Activated T-cell treated with anti-CD3 and anti-CD28 coated beads, Interleukin-2, amount 50 U/mL, for 4 hours (primary cell): ENCODE data around the gene FBRSL1. TPM values are rescaled to one million over a fixed set of nuclear protein-coding genes. Genes with fewer than 3 reads are reported as not detected.

Source experiments
- ATAC-seq, 2 donors: fragments of 200-7000 bp; cut with Tn5 transposase; one replicate each; pipeline ENCODE4 v1.10.0; 2021
- DNase-seq: peaks from one replicate; pipeline ENCODE4 v3.0.0-alpha.2; 2020
- H3K27me3 Mint-ChIP-seq: one replicate; pipeline ENCODE4 v1.8.0; 2021; ENCODE audit warnings: low read depth, mixed read lengths
- H3K36me3 Mint-ChIP-seq: one replicate; pipeline ENCODE4 v1.8.0; 2022; ENCODE audit warnings: mixed read lengths; ENCODE audit not compliant: insufficient read depth
- H3K4me1 Mint-ChIP-seq: one replicate; pipeline ENCODE4 v1.8.0; 2021; ENCODE audit warnings: low read depth, mixed read lengths
- H3K4me3 Mint-ChIP-seq: one replicate; pipeline ENCODE4 v1.8.0; 2021; ENCODE audit warnings: mild to moderate bottlenecking, moderate library complexity, mixed read lengths
- H3K9me3 Mint-ChIP-seq: one replicate; pipeline ENCODE4 v1.8.0; 2021; ENCODE audit warnings: mixed read lengths
- total RNA-seq, 3 donors: library from RNA; stranded (reverse); gene quantifications; one replicate each; pipeline ENCODE4 v1.2.1, GENCODE V29; 2021

The FBRSL1 gene
- total RNA-seq, 3 donors from 2014 or later, result 95.8 to 112 (median 104) TPM

- DNase-seq, result no peak
- Mint-ChIP-seq H3K9me3 (no peaks in the 10 kb centered on the region), H3K4me1 (peaks cover 5% of the 10 kb centered on the region), H3K27me3 (no peaks in the 10 kb centered on the region), H3K4me3 (no peak overlapping the region), H3K36me3 (no peaks in the 10 kb centered on the region)
- ATAC-seq, result peak in 1 of 2 donors; percentile 32
Observed at GRCh38 chr12:132543298-132544079, 53.5 kb downstream of the FBRSL1 start.

DNA sequence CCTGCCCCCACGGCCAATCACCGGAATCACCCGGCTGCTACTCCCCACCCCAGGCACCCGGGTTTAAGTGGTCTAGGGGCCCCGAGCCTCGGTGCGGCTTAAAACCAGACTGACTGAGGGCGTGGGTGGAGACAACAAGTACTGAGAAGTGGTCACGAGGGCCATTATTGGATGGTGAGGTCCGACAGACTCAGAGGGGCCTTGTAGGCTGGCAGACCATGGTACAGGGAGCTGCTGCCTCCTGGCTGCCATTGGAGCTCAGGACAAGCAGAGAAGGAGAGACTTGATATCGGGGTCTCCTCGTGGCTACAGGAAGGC, 54.1 kb downstream of the FBRSL1 start:
- Mint-ChIP-seq H3K36me3 (no peaks in the 10 kb centered on the region), H3K27me3 (no peaks in the 10 kb centered on the region), H3K9me3 (no peaks in the 10 kb centered on the region), H3K4me1 (peaks cover 5% of the 10 kb centered on the region), H3K4me3 (no peak overlapping the region)
- ATAC-seq (no peak), DNase-seq (no peak)

- DNase-seq (no peak), ATAC-seq (no peak)
- Mint-ChIP-seq H3K4me3 (no peak overlapping the region), H3K27me3 (no peaks in the 10 kb centered on the region), H3K9me3 (no peaks in the 10 kb centered on the region), H3K36me3 (no peaks in the 10 kb centered on the region), H3K4me1 (peaks cover 5% of the 10 kb centered on the region)
Observed at GRCh38 chr12:132544498-132544897, 54.5 kb downstream of the FBRSL1 start.

GRCh38 chr12:132545164-132545953, 55.4 kb downstream of the FBRSL1 start:
- no peak overlapping the region for H3K4me3 Mint-ChIP-seq
- H3K36me3 Mint-ChIP-seq, result no peaks in the 10 kb centered on the region
- H3K9me3 Mint-ChIP-seq, result no peaks in the 10 kb centered on the region
- H3K4me1 Mint-ChIP-seq, result peaks cover 5% of the 10 kb centered on the region
- ATAC-seq, result no peak
- DNase-seq, result no peak
- H3K27me3 Mint-ChIP-seq, result no peaks in the 10 kb centered on the region

DNA sequence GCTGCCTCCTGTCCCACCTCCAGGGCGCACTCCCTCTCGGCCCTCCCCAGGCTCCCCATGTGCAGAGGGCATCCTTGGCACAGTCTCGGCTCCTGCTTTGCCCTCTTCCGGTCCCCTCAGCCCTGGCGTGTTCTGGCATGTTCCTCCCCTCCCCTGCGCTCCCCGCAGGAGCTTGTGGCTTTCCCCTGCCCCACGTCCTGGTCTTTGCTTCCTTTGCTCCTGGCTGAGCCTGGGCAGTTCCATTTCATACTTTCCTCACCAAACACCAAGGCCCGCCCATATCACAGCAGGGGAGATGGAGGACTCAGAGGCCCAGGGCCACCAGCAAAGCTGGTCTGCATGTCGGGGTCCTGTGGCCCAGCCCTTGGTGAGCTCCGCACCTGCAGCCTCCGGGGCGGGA, 56.0 kb downstream of the FBRSL1 start:
- ATAC-seq, result no peak
- no peaks in the 10 kb centered on the region for H3K36me3 Mint-ChIP-seq
- H3K4me3 Mint-ChIP-seq, result no peak overlapping the region
- DNase-seq, result no peak
- peaks cover 5% of the 10 kb centered on the region for H3K4me1 Mint-ChIP-seq
- no peaks in the 10 kb centered on the region for H3K9me3 Mint-ChIP-seq
- H3K27me3 Mint-ChIP-seq, result no peaks in the 10 kb centered on the region

- Mint-ChIP-seq H3K9me3 (no peaks in the 10 kb centered on the region), H3K4me3 (no peak overlapping the region), H3K27me3 (no peaks in the 10 kb centered on the region), H3K4me1 (peaks cover 5% of the 10 kb centered on the region), H3K36me3 (no peaks in the 10 kb centered on the region)
- DNase-seq (no peak), ATAC-seq (no peak)
Observed at GRCh38 chr12:132546647-132547046, 56.7 kb downstream of the FBRSL1 start.

DNA sequence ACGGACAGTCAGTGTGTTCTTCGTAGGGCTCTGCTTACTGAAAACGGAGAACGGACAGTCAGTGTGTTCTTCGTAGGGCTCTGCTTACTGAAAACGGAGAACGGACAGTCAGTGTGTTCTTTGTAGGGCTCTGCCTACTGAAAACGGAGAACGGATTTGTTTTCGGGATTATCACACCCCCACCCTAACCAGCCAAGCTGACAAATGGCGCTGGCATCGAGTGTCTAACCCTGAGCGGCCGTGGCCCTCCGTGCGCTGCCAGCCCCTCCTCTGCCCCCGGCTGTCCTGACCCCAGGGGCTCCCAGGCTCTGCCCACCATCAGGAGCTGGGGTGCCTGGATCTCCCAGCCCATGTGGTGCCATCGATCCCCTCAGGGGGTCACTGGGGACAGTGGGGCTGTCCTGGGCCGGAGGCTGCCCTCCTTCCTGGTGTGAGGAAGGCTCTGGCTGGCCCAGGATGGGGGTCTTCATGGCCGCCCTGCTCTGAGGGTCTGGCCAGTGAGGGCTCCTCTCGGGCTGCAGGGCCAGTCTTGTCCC, 57.3 kb downstream of the FBRSL1 start:
- H3K9me3 Mint-ChIP-seq, result no peaks in the 10 kb centered on the region
- H3K4me1 Mint-ChIP-seq, result peaks cover 5% of the 10 kb centered on the region
- H3K27me3 Mint-ChIP-seq, result no peaks in the 10 kb centered on the region
- DNase-seq, result no peak
- H3K4me3 Mint-ChIP-seq, result no peak overlapping the region
- H3K36me3 Mint-ChIP-seq, result peaks cover under 1% of the 10 kb centered on the region
- ATAC-seq, result no peak

- peaks cover 2% of the 10 kb centered on the region for H3K36me3 Mint-ChIP-seq
- peaks cover 5% of the 10 kb centered on the region for H3K4me1 Mint-ChIP-seq
- H3K9me3 Mint-ChIP-seq, result no peaks in the 10 kb centered on the region
- no peak overlapping the region for H3K4me3 Mint-ChIP-seq
- no peaks in the 10 kb centered on the region for H3K27me3 Mint-ChIP-seq
- DNase-seq (no peak), ATAC-seq (no peak)
Observed at GRCh38 chr12:132548430-132549058, 58.6 kb downstream of the FBRSL1 start.

DNA sequence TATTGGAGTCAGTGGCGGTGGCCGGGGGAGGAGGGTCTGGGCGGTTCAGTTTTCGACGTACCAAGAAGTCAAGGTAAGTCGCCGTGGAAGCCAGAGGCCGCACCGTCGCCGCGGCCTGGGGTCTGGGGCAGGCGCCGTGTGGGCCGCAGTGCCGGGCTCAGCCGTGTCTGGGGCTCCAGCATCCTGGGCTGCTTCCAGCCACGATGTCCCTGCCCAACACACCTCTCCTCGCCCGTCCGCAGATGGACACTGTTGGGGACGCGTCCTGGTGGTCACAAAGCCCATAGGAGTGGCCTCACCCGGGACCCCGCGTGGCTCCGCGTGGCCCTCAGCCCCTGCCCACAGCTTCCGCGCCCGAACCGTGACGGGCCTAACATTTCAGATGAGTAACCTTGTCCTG, 59.1 kb downstream of the FBRSL1 start:
- no peak for DNase-seq
- no peak for ATAC-seq
- Mint-ChIP-seq H3K36me3 (peaks cover 2% of the 10 kb centered on the region), H3K4me1 (peaks cover 4% of the 10 kb centered on the region), H3K4me3 (no peak overlapping the region), H3K9me3 (no peaks in the 10 kb centered on the region), H3K27me3 (no peaks in the 10 kb centered on the region)

- no peak for ATAC-seq
- Mint-ChIP-seq H3K4me3 (no peak overlapping the region), H3K36me3 (peaks cover 4% of the 10 kb centered on the region), H3K4me1 (no peaks in the 10 kb centered on the region), H3K27me3 (no peaks in the 10 kb centered on the region), H3K9me3 (no peaks in the 10 kb centered on the region)
- DNase-seq, result no peak
Observed at GRCh38 chr12:132550014-132550802, 60.3 kb downstream of the FBRSL1 start.

- Mint-ChIP-seq H3K4me3 (no peak overlapping the region), H3K36me3 (peaks cover 6% of the 10 kb centered on the region), H3K9me3 (no peaks in the 10 kb centered on the region), H3K4me1 (no peaks in the 10 kb centered on the region), H3K27me3 (no peaks in the 10 kb centered on the region)
- no peak for ATAC-seq
- no peak for DNase-seq
Observed at GRCh38 chr12:132550830-132551640, 61.1 kb downstream of the FBRSL1 start.

- no peak for ATAC-seq
- H3K27me3 Mint-ChIP-seq, result no peaks in the 10 kb centered on the region
- no peak overlapping the region for H3K4me3 Mint-ChIP-seq
- DNase-seq, result no peak
- no peaks in the 10 kb centered on the region for H3K4me1 Mint-ChIP-seq
- H3K9me3 Mint-ChIP-seq, result no peaks in the 10 kb centered on the region
- peaks cover 6% of the 10 kb centered on the region for H3K36me3 Mint-ChIP-seq
Observed at GRCh38 chr12:132551641-132552031, 61.7 kb downstream of the FBRSL1 start.

DNA sequence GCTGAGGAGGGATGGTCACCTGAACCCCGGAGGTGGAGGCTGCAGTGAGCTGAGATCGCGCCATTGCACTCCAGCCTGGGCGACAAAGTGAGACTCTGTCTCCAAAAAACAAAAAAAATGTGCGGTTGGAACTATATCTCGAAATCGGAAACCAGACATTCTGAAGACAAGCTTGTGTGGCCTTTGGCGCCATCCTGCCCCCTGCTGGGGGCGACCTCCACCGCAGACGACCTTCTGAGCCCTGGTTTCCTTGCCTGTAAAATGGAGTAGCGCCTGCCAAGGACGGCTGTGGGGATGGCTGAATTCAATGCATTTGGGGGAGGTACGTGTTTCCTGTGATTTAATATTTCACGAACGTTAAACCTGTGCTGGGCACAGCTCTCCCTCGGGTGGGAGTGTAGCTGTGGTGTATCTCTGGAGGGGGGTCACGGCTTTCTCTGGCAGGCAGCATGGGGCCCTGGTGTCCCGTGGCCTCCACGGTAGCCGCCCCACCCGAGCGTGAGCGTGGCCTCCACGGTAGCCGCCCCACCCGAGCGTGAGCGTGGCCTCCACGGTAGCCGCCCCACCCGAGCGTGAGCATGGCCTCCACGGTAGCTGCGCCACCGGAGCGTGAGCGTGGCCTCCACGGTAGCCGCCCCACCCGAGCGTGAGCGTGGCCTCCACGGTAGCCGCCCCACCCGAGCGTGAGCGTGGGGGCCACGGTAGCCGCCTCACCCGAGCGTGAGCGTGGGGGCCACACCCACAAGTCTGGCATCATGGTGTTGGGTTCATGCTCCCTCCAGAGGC, 65.1 kb downstream of the FBRSL1 start:
- DNase-seq, result no peak
- H3K4me1 Mint-ChIP-seq, result peaks cover 11% of the 10 kb centered on the region
- peaks cover 8% of the 10 kb centered on the region for H3K27me3 Mint-ChIP-seq
- peaks cover 6% of the 10 kb centered on the region for H3K36me3 Mint-ChIP-seq
- no peak for ATAC-seq
- no peak overlapping the region for H3K4me3 Mint-ChIP-seq
- H3K9me3 Mint-ChIP-seq, result no peaks in the 10 kb centered on the region
